Natural killer cell (primary cell): ENCODE results near the gene RABGAP1L. TPM values are rescaled to one million over a fixed set of nuclear protein-coding genes. Genes with fewer than 3 reads are reported as not detected.

ENCODE experiments used
- ATAC-seq, 3 donors: fragments of 150-1000 bp in 2 of 3; fragments of 200-7000 bp in 1 of 3; cut with Tn5 transposase; 1 replicate in 1 of 3; 2 replicates in 2 of 3; pipeline ENCODE4 v1.10.0; 2021; ENCODE audit warnings: mild to moderate bottlenecking in 2 of 3, moderate library complexity in 2 of 3
- DNase-seq, 2 donors: peaks; one replicate each; pipeline versions ENCODE4 v3.0.0 to v3.0.0-alpha.2; 2013 to 2021; ENCODE audit warnings: mixed read lengths in 1 of 2
- H3K27ac ChIP-seq: one replicate; pipeline ENCODE4 v1.5.1; 2013; ENCODE audit warnings: mild to moderate bottlenecking, low read length
- H3K27me3 ChIP-seq: one replicate; pipeline ENCODE4 v1.6.1; 2013; ENCODE audit warnings: low read length; ENCODE audit not compliant: control insufficient read depth, insufficient read depth
- H3K36me3 ChIP-seq: one replicate; pipeline ENCODE4 v1.6.1; 2013; ENCODE audit warnings: low read length; ENCODE audit not compliant: control insufficient read depth, insufficient read depth
- H3K4me1 ChIP-seq: one replicate; pipeline ENCODE4 v1.6.1; 2013; ENCODE audit warnings: low read length; ENCODE audit not compliant: control insufficient read depth, insufficient read depth
- H3K4me3 ChIP-seq: one replicate; pipeline ENCODE4 v1.5.1; 2013; ENCODE audit warnings: low read length
- H3K9me3 ChIP-seq: one replicate; pipeline ENCODE4 v1.6.1; 2013; ENCODE audit warnings: low read length; ENCODE audit not compliant: control insufficient read depth, insufficient read depth
- H3K27ac Mint-ChIP-seq, 2 donors: one replicate each; pipeline ENCODE4 v1.8.0; 2022; ENCODE audit warnings: mild to moderate bottlenecking in 2 of 2, mixed read lengths in 2 of 2, moderate library complexity in 1 of 2
- H3K27me3 Mint-ChIP-seq, 2 donors: one replicate each; pipeline ENCODE4 v1.8.0; 2022; ENCODE audit warnings: low read depth in 2 of 2, mixed read lengths in 2 of 2
- H3K36me3 Mint-ChIP-seq: one replicate; pipeline ENCODE4 v1.8.0; 2022; ENCODE audit warnings: mixed read lengths
- H3K4me1 Mint-ChIP-seq, 2 donors: one replicate each; pipeline ENCODE4 v1.8.0; 2022; ENCODE audit warnings: mixed read lengths in 2 of 2
- H3K4me3 Mint-ChIP-seq: one replicate; pipeline ENCODE4 v1.8.0; 2022; ENCODE audit warnings: mild to moderate bottlenecking, moderate library complexity, mixed read lengths
- H3K9me3 Mint-ChIP-seq, 2 donors: one replicate each; pipeline ENCODE4 v1.8.0; 2022; ENCODE audit warnings: mixed read lengths in 2 of 2
- WGBS: methylation state at CpG from one replicate; pipeline ENCODE4 v1.1.7; 2013; ENCODE audit warnings: missing lambda C conversion rate; ENCODE audit not compliant: insufficient coverage; 5-methylcytosine and 5-hydroxymethylcytosine counted together
- intact Hi-C: fragments of 100-400 bp; cut with micrococcal nuclease; formaldehyde crosslinking; loops from one replicate; pipeline ENCODE4 v1.14.2; 2022
- total RNA-seq, 4 donors: library from RNA; stranded (reverse); fragments of 120-200 nt in 1 of 4; gene quantifications; one replicate each; pipeline versions ENCODE4 v1.2.3 to v1.2.4, GENCODE V29; 2013 to 2022
- TF ChIP-seq, protein P1 (sequence below): fragments of 200-600 bp; IDR thresholded peaks from one replicate; pipeline ENCODE4 v1.8.0; 2022; ENCODE audit warnings: antibody characterized with exemption

The RABGAP1L gene
- total RNA-seq, 3 donors from 2014 or later (not counting 1 experiment from before 2014, with no cell fraction given) = 145 to 168 (median 153) TPM

DNA sequence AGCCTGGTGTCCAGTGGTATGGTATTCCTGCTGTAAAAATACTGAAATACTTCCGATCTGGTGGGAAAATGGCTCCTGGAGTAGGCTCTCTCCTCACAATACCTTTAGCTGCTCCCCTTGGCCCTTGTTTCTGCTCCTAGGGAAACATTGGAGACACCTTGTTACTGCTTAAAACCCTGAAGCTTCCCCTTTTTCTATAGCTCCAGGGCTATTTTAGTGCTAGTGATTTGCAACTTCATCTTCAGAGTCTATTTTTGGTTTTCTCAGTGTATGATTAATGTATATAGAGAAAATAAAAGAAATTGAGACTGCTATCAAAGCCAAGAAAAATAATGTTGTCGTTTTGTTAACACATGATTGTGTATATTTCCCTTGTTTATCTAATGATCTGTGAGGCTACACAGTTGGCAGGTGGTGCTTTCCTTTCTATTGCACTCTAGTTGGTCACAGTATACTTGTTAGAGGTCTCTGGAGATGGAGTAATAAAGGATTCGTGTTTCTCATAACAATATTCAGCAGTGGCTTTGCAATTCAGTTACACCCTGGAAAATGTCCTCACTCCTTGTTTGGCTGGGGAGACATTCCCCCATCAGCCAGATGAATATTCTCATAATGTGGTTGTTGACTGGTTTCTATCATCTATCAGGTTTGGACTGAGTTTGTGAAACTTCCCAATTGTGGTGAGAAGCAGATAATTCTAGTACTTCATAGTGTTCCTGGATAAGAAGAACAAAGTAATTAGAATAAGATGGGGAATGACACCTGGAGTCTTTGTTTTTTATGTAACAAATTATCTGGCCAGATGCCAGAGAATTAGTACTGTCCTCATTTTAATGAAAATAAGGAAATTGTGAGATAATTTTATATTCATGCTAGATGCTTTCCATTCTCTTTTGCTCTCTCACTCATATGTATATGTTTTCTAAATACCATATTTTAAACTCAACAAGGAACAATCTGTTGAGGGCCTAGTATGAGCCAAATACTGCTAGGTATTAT, 795.6 kb downstream of the RABGAP1L start:
- no peaks in the 10 kb centered on the region for H3K36me3 ChIP-seq
- H3K27ac ChIP-seq = no peak overlapping the region
- peak in 1 of 3 donors; percentile 33 for ATAC-seq
- H3K9me3 ChIP-seq = no peaks in the 10 kb centered on the region
- H3K4me1 ChIP-seq = peaks cover 2% of the 10 kb centered on the region
- H3K27me3 Mint-ChIP-seq = no peaks in the 10 kb centered on the region
- no peaks in the 10 kb centered on the region for H3K9me3 Mint-ChIP-seq
- no peak overlapping the region for H3K4me3 ChIP-seq
- intact Hi-C loops = no loop called here
- H3K36me3 Mint-ChIP-seq = no peaks in the 10 kb centered on the region
- peak overlapping the region; percentile 56 to 64 for H3K27ac Mint-ChIP-seq
- no peak for DNase-seq
- H3K4me3 Mint-ChIP-seq = no peak overlapping the region
- H3K27me3 ChIP-seq = no peaks in the 10 kb centered on the region
- WGBS = 57% methylated on average over 2 of the region's 3 CpGs
- peaks cover 21 to 22% of the 10 kb centered on the region in 2 donors for H3K4me1 Mint-ChIP-seq
- TF ChIP-seq, protein P1, sequence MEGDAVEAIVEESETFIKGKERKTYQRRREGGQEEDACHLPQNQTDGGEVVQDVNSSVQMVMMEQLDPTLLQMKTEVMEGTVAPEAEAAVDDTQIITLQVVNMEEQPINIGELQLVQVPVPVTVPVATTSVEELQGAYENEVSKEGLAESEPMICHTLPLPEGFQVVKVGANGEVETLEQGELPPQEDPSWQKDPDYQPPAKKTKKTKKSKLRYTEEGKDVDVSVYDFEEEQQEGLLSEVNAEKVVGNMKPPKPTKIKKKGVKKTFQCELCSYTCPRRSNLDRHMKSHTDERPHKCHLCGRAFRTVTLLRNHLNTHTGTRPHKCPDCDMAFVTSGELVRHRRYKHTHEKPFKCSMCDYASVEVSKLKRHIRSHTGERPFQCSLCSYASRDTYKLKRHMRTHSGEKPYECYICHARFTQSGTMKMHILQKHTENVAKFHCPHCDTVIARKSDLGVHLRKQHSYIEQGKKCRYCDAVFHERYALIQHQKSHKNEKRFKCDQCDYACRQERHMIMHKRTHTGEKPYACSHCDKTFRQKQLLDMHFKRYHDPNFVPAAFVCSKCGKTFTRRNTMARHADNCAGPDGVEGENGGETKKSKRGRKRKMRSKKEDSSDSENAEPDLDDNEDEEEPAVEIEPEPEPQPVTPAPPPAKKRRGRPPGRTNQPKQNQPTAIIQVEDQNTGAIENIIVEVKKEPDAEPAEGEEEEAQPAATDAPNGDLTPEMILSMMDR = no peak

DNA sequence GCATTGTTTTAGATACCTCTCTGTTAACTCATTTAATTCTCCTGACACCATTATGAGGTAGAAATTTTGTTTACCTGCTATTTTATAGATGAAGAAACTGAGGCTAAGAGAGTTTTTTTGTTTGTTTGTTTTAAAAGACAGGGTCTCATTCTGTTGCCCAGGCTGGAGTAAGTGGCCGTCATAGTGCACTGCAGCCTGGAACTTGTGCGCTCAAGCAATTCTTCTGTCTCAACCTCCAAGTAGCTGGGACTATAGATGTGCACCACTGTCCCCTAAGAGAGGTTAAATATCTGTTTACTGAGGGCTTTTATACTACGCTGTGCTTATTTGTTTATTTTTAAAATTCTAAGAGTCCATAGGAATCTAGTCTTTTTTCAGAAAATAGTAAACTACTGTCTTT, 796.8 kb downstream of the RABGAP1L start:
- TF ChIP-seq, protein P1 = no peak
- WGBS = 100% methylated on average over 3 of the region's 3 CpGs
- H3K27me3 ChIP-seq = no peaks in the 10 kb centered on the region
- H3K27ac ChIP-seq = no peak overlapping the region
- Mint-ChIP-seq H3K36me3 (no peaks in the 10 kb centered on the region), H3K4me1 (peaks cover 21 to 22% of the 10 kb centered on the region in 2 donors), H3K4me3 (no peak overlapping the region), H3K27ac (no peak overlapping the region), H3K9me3 (no peaks in the 10 kb centered on the region), H3K27me3 (no peaks in the 10 kb centered on the region)
- no peaks in the 10 kb centered on the region for H3K36me3 ChIP-seq
- ATAC-seq = no peak
- no peak for DNase-seq
- H3K9me3 ChIP-seq = no peaks in the 10 kb centered on the region
- H3K4me3 ChIP-seq = no peak overlapping the region
- intact Hi-C loops = no loop called here
- peaks cover 2% of the 10 kb centered on the region for H3K4me1 ChIP-seq

DNA sequence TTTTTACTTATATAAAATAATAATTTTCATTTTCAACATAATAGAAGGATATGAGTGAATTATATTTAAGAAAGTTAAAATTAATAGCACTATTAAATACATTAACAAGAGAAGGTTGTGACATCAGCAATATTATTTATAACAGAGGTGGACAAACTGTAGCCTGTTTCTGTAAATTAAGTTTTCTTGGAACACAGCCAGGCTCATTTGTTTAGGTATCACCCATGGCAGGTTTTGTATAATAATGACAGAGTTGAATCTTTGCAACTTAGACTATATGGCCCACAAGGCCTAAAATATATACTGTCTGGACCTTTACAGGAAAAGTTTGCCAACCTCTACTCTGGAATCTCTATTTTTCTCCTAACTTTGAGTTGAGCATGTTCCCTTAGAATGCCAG, 797.7 kb downstream of the RABGAP1L start:
- no peaks in the 10 kb centered on the region for H3K27me3 Mint-ChIP-seq
- Histone ChIP-seq H3K36me3 (no peaks in the 10 kb centered on the region), H3K27me3 (no peaks in the 10 kb centered on the region), H3K27ac (no peak overlapping the region), H3K4me3 (no peak overlapping the region), H3K9me3 (no peaks in the 10 kb centered on the region), H3K4me1 (peaks cover 2% of the 10 kb centered on the region)
- H3K4me1 Mint-ChIP-seq = peaks cover 21 to 22% of the 10 kb centered on the region in 2 donors
- DNase-seq (no peak), ATAC-seq (no peak)
- TF ChIP-seq, protein P1 = no peak
- intact Hi-C loops = no loop called here
- H3K27ac Mint-ChIP-seq = peak overlapping the region; percentile 51 to 80
- no peaks in the 10 kb centered on the region for H3K36me3 Mint-ChIP-seq
- H3K4me3 Mint-ChIP-seq = no peak overlapping the region
- no peaks in the 10 kb centered on the region for H3K9me3 Mint-ChIP-seq
